Pancreas (tissue), 10 donors: Measurements from ENCODE around the gene SOAT1. TPM values are rescaled to one million over a fixed set of nuclear protein-coding genes. Genes with fewer than 3 reads are reported as not detected.
"Not testable (repeated sequence)": the region's sequence is repeated elsewhere in the genome, so short reads cannot be mapped to it uniquely, and the experiment has no call there.

Source experiments
- ATAC-seq, 4 donors: fragments of 200-7000 bp; cut with Tn5 transposase; one replicate each; pipeline versions ENCODE4 v1.8.0 to v1.9.1; 2020; ENCODE audit warnings: mild to moderate bottlenecking in 4 of 4, moderate library complexity in 4 of 4
- DNase-seq, 6 donors: peaks; one replicate each; pipeline ENCODE4 v3.0.0-alpha.2; 2020
- FAIRE-seq: peaks from 2 replicates; lab custom pipeline; 2012; peaks lifted over from hg19 to GRCh38; lab: Jason Lieb, UNC
- H3K27ac ChIP-seq, 4 donors: fragments of 200-600 bp; sonication (generic); 1 replicate in 3 of 4; 2 replicates in 1 of 4; pipeline versions ENCODE4 v1.5.0 to v1.8.0; 2020
- H3K27me3 ChIP-seq, 4 donors: fragments of 200-600 bp; one replicate each; pipeline ENCODE4 v1.8.0; 2021
- H3K36me3 ChIP-seq, 3 donors: fragments of 200-600 bp; sonication (generic) in 1 of 3; one replicate each; pipeline versions ENCODE4 v1.5.0 to v1.8.0; 2020 to 2021
- H3K4me1 ChIP-seq, 3 donors: fragments of 200-600 bp; one replicate each; pipeline ENCODE4 v1.8.0; 2021
- H3K4me3 ChIP-seq, 4 donors: fragments of 200-600 bp; sonication (generic) in 2 of 4; one replicate each; pipeline versions ENCODE4 v1.5.0 to v1.8.0; 2020 to 2021
- H3K9me3 ChIP-seq, 4 donors: fragments of 200-600 bp; one replicate each; pipeline ENCODE4 v1.8.0; 2021
- WGBS, 2 donors: extraction: QIAGEN DNeasy Blood & Tissue Kit; methylation state at CpG; one replicate each; pipeline ENCODE4 v1.1.7; 2013; 5-methylcytosine and 5-hydroxymethylcytosine counted together
- intact Hi-C, 3 donors: fragments of 100-400 bp; cut with DNase I; formaldehyde crosslinking; loops; one replicate each; pipeline versions ENCODE4 v1.11.1 to v1.14.2; 2022
- polyA plus RNA-seq, 2 donors: library from polyadenylated mRNA; stranded (reverse); fragments of 200-250 nt; gene quantifications; one replicate each; pipeline ENCODE4 v1.2.3, GENCODE V29; 2013
- total RNA-seq, 6 donors: library from RNA; stranded (reverse); fragmentation: NEBNext Ultra II Directional in 4 of 6; extraction: Animal tissue kit (Norgen Biotek cat#: 25700) in 4 of 6; gene quantifications; one replicate each; pipeline versions ENCODE4 v1.2.1 to v1.2.4, GENCODE V29; 2021 to 2023
- TF ChIP-seq, protein P1 (sequence below), 4 donors: fragments of 200-600 bp; sonication (generic) in 3 of 4; IDR thresholded peaks; one replicate each; pipeline versions ENCODE4 v1.5.0 to v1.8.0; 2021; ENCODE audit warnings: antibody characterized with exemption in 4 of 4
- donor health status: healthy with polysubstance abuse.
- donor health status: DM: no; HTN: no; CAD: no; lungs with moderate emphysema.
- donor health status: DM: no; HTN: no; CAD: no.
- donor health status: control.
- donor health status: control.
- donor health status: Bipolar disorder and iron deficiency.
- donor health status: DM: yes; HTN: yes; CAD: no.
- donor health status: DM: no; HTN: no; CAD: no.
- donor health status: DM: no; HTN: no; CAD: no.
- donor health status: DM: yes; HTN: yes; CAD: no.

SOAT1 gene
- total and polyA plus RNA-seq, 8 donors, result 6.8 to 66.8 (median 36.4) TPM

DNA sequence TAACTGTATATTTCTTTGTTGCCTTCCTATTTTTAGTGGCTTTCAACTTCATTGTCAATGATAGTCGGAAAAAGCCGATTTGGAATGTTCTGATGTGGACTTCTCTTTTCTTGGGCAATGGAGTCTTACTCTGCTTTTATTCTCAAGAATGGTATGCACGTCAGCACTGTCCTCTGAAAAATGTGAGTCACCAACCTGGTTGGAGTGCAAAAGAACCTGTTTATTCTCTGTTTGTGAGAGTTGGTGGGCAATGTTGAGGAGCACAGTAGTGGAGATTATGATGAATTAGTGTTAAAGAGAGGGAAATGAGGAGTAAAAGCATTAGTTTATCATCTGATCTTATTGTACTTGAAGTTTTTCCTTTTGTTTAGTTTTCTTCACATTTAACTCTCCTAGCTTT, 57.7 kb downstream of the SOAT1 start:
- H3K36me3 ChIP-seq, result peaks cover 3 to 29% (median 8%) of the 10 kb centered on the region in 3 donors
- no peak for DNase-seq
- no peaks in the 10 kb centered on the region for H3K27me3 ChIP-seq
- intact Hi-C loops, result no loop called here
- H3K27ac ChIP-seq, result no peak overlapping the region
- no peaks in the 10 kb centered on the region for H3K9me3 ChIP-seq
- no peak for FAIRE-seq
- TF ChIP-seq, protein P1, sequence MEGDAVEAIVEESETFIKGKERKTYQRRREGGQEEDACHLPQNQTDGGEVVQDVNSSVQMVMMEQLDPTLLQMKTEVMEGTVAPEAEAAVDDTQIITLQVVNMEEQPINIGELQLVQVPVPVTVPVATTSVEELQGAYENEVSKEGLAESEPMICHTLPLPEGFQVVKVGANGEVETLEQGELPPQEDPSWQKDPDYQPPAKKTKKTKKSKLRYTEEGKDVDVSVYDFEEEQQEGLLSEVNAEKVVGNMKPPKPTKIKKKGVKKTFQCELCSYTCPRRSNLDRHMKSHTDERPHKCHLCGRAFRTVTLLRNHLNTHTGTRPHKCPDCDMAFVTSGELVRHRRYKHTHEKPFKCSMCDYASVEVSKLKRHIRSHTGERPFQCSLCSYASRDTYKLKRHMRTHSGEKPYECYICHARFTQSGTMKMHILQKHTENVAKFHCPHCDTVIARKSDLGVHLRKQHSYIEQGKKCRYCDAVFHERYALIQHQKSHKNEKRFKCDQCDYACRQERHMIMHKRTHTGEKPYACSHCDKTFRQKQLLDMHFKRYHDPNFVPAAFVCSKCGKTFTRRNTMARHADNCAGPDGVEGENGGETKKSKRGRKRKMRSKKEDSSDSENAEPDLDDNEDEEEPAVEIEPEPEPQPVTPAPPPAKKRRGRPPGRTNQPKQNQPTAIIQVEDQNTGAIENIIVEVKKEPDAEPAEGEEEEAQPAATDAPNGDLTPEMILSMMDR (IDR thresholded peaks at IDR 0.05), result no peak
- no peak overlapping the region for H3K4me3 ChIP-seq
- no peaks in the 10 kb centered on the region for H3K4me1 ChIP-seq
- no peak for ATAC-seq
- WGBS, 2 donors, result 85% methylated on average over 3 of the region's 3 CpGs

DNA sequence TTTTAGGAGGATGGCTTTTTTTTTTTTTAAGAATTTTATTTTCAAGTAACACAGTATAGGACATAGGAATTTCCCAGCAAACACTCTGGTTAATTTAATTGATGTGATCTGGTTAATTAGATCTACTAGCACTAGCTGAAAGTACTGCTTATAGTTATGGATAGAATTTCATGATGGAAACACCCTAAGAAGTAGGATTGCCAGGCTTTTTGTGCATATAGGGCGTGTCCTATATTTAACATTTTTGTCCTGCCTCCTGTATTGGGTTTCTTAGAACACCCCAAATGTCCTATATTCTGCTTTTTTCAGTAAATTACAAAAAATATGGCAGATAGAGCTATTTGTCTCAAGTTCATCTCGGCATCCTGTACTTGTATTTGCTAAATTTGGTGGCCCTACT, 58.6 kb downstream of the SOAT1 start:
- Histone ChIP-seq H3K27ac (no peak overlapping the region), H3K4me3 (no peak overlapping the region), H3K9me3 (no peaks in the 10 kb centered on the region), H3K4me1 (no peaks in the 10 kb centered on the region), H3K27me3 (no peaks in the 10 kb centered on the region), H3K36me3 (peaks cover 3 to 26% (median 8%) of the 10 kb centered on the region in 3 donors)
- no peak for ATAC-seq
- intact Hi-C loops, result no loop called here
- FAIRE-seq, result no peak
- TF ChIP-seq, protein P1 (IDR thresholded peaks at IDR 0.05), result no peak
- no peak for DNase-seq
- WGBS, 2 donors, result 89 to 98% methylated on average over 2 of the region's 2 CpGs

DNA sequence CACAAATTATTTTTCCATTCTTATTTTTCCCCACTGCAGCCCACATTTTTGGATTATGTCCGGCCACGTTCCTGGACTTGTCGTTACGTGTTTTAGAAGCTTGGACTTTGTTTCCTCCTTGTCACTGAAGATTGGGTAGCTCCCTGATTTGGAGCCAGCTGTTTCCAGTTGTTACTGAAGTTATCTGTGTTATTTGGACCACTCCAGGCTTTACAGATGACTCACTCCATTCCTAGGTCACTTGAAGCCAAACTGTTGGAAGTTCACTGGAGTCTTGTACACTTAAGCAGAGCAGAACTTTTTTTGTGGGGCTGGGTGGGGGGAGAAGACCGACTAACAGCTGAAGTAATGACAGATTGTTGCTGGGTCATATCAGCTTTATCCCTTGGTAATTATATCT, 59.9 kb downstream of the SOAT1 start:
- H3K27me3 ChIP-seq, result no peaks in the 10 kb centered on the region
- DNase-seq (peak in 1 of 6 donors; percentile 18), ATAC-seq (peak in 3 of 4 donors; percentile 47 to 57 (median 53)), FAIRE-seq (no peak)
- peaks cover 3 to 26% (median 8%) of the 10 kb centered on the region in 3 donors for H3K36me3 ChIP-seq
- WGBS, 2 donors, result 78 to 86% methylated on average over 5 of the region's 5 CpGs
- no peaks in the 10 kb centered on the region for H3K9me3 ChIP-seq
- no peak overlapping the region for H3K27ac ChIP-seq
- intact Hi-C loops, result no loop called here
- H3K4me3 ChIP-seq, result no peak overlapping the region
- TF ChIP-seq, protein P1 (IDR thresholded peaks at IDR 0.05), result no peak
- H3K4me1 ChIP-seq, result no peaks in the 10 kb centered on the region

DNA sequence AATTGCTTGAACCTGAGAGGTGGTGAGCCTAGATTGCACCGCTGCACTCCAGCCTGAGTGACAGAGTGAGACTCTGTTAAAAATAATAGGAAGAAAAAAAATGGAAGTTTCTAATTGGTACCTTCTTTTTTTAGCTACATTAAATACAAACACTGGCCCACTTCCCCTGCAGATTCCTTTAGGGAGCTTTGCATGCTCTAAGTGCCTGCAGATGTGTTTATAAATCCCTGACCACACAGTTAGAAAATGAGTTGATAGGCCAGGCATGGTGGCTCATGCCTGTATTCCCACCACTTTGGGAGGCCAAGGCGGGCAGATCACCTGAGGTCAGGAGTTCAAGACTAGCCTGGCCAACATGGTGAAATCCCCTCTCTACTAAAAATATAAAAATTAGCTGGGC, 68.0 kb downstream of the SOAT1 start:
- H3K27ac ChIP-seq, H3K27me3 ChIP-seq, H3K4me1 ChIP-seq, DNase-seq, H3K9me3 ChIP-seq, H3K4me3 ChIP-seq, ATAC-seq, FAIRE-seq, H3K36me3 ChIP-seq: not testable (repeated sequence)
- intact Hi-C loops, result loop anchor here in 1 of 3 donors (10.0 kb wide), 1 partner anchor 67 kb away; the partner anchor contains the start of gene SOAT1
- 84 to 92% methylated on average over 2 of the region's 2 CpGs for WGBS, 2 donors

DNA sequence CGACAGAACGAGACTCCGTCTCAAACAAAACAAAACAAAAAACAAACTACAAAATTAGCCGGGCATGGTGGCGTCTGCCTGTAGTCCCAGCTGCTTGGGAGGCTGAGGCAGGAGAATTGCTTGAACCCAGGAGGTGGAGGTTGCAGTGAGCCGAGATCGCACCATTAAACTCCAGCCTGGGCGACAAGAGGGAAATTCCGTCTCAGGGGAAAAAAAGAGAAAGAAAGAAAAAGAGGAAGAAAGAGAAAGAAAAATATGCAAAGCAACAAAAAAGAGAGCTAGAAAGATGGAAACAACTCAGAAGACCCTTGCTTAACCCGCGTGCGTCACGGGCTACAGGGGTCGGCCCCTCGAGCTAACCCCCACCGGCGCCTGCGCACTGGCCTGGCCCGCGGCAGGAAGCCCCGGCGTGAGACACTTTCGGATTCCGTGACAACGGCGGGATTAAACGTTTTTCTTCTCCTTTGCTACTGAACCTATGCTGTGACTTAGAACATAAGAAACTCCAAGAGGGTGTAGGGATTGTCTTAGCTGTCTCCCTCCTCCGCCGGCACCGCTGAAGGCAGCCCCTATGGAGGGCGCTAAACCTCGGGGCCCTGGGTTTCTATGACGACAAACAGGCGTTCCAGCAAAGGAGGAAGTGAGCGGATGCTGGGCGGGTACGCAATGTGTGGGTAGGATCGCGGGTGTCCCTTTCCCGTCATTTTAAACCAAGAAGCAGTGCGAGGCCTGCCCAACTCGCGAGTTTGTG, 71.9 kb downstream of the SOAT1 start, which contains the start of gene AXDND1:
TSS of gene AXDND1 (plus strand) at position 630 of the 751 bp plus-strand sequence. CDS start 539 bp downstream, outside the sequence.
- peak within 1 kb of the TSS; percentile 64 to 94 (median 80) for H3K27ac ChIP-seq
- TF ChIP-seq, protein P1 (IDR thresholded peaks at IDR 0.05), result peak in 1 of 4 donors; percentile 12
- intact Hi-C loops, result loop anchor here in 1 of 3 donors (10.0 kb wide), 1 partner anchor 71 kb away; the partner anchor contains the start of gene SOAT1
- no peaks in the 10 kb centered on the region for H3K36me3 ChIP-seq
- FAIRE-seq (no peak), DNase-seq (peak; percentile 76 to 92 (median 85)), ATAC-seq (peak; percentile 94 to 98 (median 96))
- WGBS, 2 donors, result 6 to 9% methylated on average over 43 of the region's 43 CpGs
- H3K4me1 ChIP-seq, result peaks cover 0 to 3% (median 0%) of the 10 kb centered on the region in 3 donors
- no peaks in the 10 kb centered on the region for H3K27me3 ChIP-seq
- no peaks in the 10 kb centered on the region for H3K9me3 ChIP-seq
- peak within 1 kb of the TSS; percentile 43 to 71 (median 66) for H3K4me3 ChIP-seq
